HepG2 (cell line): ENCODE results near the gene TMEM198. TPM values are rescaled to one million over a fixed set of nuclear protein-coding genes. Genes with fewer than 3 reads are reported as not detected.
A peak's percentile ranks its signal among the peaks of the same experiment; 100 is the strongest.

Experiments
- ARHGAP35 ChIP-seq: sonication (generic); formaldehyde crosslinking; IDR thresholded peaks from 2 replicates; pipeline ENCODE4 v1.9.0; 2022; ENCODE audit warnings: mild to moderate bottlenecking, inconsistent platforms, moderate library complexity, missing genetic modification reagents, borderline replicate concordance
- CBX5 ChIP-seq: sonication (generic); formaldehyde crosslinking; IDR thresholded peaks from 2 replicates; pipeline ENCODE4 v1.4.0; 2020; ENCODE audit warnings: missing genetic modification reagents, borderline replicate concordance
- EZH2 ChIP-seq: conservative IDR thresholded peaks from 2 replicates; pipeline ENCODE4 v1.6.1; 2012; ENCODE audit warnings: mild to moderate bottlenecking, low read depth, low read length, moderate library complexity
- FOXC1 ChIP-seq: sonication (generic); formaldehyde crosslinking; IDR thresholded peaks from 2 replicates; pipeline ENCODE4 v1.8.0; 2022; ENCODE audit warnings: mild to moderate bottlenecking, missing genetic modification reagents, borderline replicate concordance
- NONO ChIP-seq, 2 experiments: fragments of 450-650 bp in 1 of 2; sonication (generic) in 1 of 2; formaldehyde crosslinking in 1 of 2; IDR thresholded peaks in 1 of 2; conservative IDR thresholded peaks in 1 of 2; 2 replicates each; pipeline versions ENCODE4 v1.6.1 to v1.8.0; 2017 to 2022; ENCODE audit warnings: mild to moderate bottlenecking in 1 of 2, missing genetic modification reagents in 1 of 2, moderate library complexity in 1 of 2
- POLR2A ChIP-seq, 2 experiments: IDR thresholded peaks; 2 replicates each; pipeline ENCODE4 v1.6.1; 2011; ENCODE audit warnings: low read depth in 2 of 2, low read length in 2 of 2, mild to moderate bottlenecking in 1 of 2, moderate library complexity in 1 of 2; ENCODE audit not compliant: insufficient read depth in 1 of 2
- SUZ12 ChIP-seq: fragments of 150-350 bp; IDR thresholded peaks from 2 replicates; pipeline ENCODE4 v1.6.1; 2014; ENCODE audit warnings: low read depth, low read length
- YEATS4 ChIP-seq: sonication (generic); formaldehyde crosslinking; IDR thresholded peaks from 2 replicates; pipeline ENCODE4 v1.4.0; 2020; ENCODE audit warnings: missing genetic modification reagents, borderline replicate concordance
- ZNF143 ChIP-seq: sonication (generic); formaldehyde crosslinking; IDR thresholded peaks from 2 replicates; pipeline ENCODE4 v1.4.0; 2020; ENCODE audit warnings: missing genetic modification reagents
- ZNF441 ChIP-seq: sonication (generic); formaldehyde crosslinking; IDR thresholded peaks from 2 replicates; pipeline ENCODE4 v1.7.0; 2021; ENCODE audit warnings: missing genetic modification reagents, borderline replicate concordance
- ZNF737 ChIP-seq: sonication (generic); formaldehyde crosslinking; IDR thresholded peaks from 2 replicates; pipeline ENCODE4 v1.5.0; 2020; ENCODE audit warnings: missing genetic modification reagents, mild to moderate bottlenecking, borderline replicate concordance
- ZNF772 ChIP-seq: sonication (generic); formaldehyde crosslinking; IDR thresholded peaks from 2 replicates; pipeline ENCODE4 v1.5.0; 2020; ENCODE audit warnings: mild to moderate bottlenecking, missing genetic modification reagents
- ZNF790 ChIP-seq: sonication (generic); formaldehyde crosslinking; IDR thresholded peaks from 2 replicates; pipeline ENCODE4 v1.8.0; 2022; ENCODE audit warnings: missing genetic modification reagents, mild to moderate bottlenecking, borderline replicate concordance
- polyA plus RNA-seq, 8 experiments: library from polyadenylated mRNA; depleted of rRNA in 3 of 8; stranded (reverse) in 7 of 8; unstranded in 1 of 8; fragments of >200 nt; fragmentation: Illumina TruSeq in 4 of 8; extraction: Trizol in 4 of 8; gene quantifications; 2 replicates each; pipeline versions ENCODE4 v1.2.1 to v1.2.3, GENCODE V29; 2011 to 2016; ENCODE audit warnings: low read depth in 4 of 8, missing spikeins in 1 of 8, mixed read lengths in 1 of 8; ENCODE audit not compliant: insufficient read depth in 1 of 8
- total RNA-seq, 5 experiments: library from RNA; depleted of rRNA; stranded (reverse); fragments of >200 nt; fragmentation: Illumina TruSeq; extraction: Trizol; gene quantifications; 2 replicates each; pipeline ENCODE4 v1.2.3, GENCODE V29; 2016; ENCODE audit warnings: low read depth in 1 of 5
- TF ChIP-seq, protein P1 (sequence below): sonication (generic); formaldehyde crosslinking; conservative IDR thresholded peaks from 2 replicates; pipeline ENCODE4 v1.4.0; 2020; ENCODE audit warnings: missing genetic modification reagents
- TF ChIP-seq, protein P2 (sequence below): sonication (generic); formaldehyde crosslinking; IDR thresholded peaks from 2 replicates; pipeline ENCODE4 v1.5.1; 2020; ENCODE audit warnings: mild to moderate bottlenecking, moderate library complexity, missing genetic modification reagents
- TF ChIP-seq, protein P3 (sequence below): sonication (generic); formaldehyde crosslinking; IDR thresholded peaks from 2 replicates; pipeline ENCODE4 v1.4.0; 2020; ENCODE audit warnings: missing genetic modification reagents, mild to moderate bottlenecking, borderline replicate concordance

Gene TMEM198
- total and polyA plus RNA-seq, 2 of the 13 experiments (the other 11 are each of a cell fraction or from before 2014, with no cell fraction given) = 17.3 to 23.5 TPM

DNA sequence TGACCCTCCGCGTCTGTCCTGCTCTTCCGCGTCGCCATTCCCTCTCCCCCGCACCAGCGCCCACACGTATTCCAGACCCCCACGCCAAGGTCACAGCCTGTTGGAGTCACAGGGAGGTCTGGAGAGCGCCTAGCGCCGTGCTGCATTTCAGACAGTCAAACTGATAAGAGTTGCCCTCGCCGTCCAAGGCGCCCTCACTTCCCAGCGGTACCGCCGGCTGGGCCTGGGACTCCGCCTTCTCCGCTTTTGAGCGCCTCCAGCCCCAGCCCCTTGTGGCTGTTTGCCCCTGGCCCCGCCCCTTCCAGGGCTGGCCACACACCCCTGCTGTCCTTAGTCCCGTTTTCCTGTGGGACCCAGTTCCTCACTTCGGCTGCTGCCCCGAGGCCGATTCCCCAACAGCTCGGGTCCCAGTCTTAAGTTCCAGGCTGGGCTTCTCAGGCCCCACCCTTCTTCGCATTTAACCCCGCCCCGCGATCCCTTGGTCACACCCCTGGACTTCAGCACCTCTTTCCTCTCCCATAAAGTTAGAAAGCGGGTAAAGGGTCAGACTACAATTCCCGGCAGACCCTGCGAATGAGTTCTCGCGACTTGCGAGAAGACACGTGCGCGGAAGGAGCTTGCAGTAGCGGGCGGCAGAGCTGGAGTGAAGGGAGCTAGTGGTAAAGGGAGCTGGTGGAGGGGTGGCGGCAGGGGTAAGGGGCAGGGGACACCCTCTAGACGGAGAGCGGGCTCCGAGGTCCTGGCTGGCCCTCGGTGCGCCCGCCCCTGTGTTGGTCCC, 45.4 kb upstream of the TMEM198 start, which contains the start of gene GMPPA (continued):
- peak; percentile 82; the same call in 1 of the 2 replicates for TF ChIP-seq ZNF790 (CRISPR knock-in tag)
- TF ChIP-seq ARHGAP35 (CRISPR knock-in tag) = no peak
- TF ChIP-seq SUZ12 = peak; percentile 80
- TF ChIP-seq ZNF143 = peak; percentile 94
- TF ChIP-seq, protein P1, sequence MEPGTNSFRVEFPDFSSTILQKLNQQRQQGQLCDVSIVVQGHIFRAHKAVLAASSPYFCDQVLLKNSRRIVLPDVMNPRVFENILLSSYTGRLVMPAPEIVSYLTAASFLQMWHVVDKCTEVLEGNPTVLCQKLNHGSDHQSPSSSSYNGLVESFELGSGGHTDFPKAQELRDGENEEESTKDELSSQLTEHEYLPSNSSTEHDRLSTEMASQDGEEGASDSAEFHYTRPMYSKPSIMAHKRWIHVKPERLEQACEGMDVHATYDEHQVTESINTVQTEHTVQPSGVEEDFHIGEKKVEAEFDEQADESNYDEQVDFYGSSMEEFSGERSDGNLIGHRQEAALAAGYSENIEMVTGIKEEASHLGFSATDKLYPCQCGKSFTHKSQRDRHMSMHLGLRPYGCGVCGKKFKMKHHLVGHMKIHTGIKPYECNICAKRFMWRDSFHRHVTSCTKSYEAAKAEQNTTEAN = no peak
- TF ChIP-seq, protein P2, sequence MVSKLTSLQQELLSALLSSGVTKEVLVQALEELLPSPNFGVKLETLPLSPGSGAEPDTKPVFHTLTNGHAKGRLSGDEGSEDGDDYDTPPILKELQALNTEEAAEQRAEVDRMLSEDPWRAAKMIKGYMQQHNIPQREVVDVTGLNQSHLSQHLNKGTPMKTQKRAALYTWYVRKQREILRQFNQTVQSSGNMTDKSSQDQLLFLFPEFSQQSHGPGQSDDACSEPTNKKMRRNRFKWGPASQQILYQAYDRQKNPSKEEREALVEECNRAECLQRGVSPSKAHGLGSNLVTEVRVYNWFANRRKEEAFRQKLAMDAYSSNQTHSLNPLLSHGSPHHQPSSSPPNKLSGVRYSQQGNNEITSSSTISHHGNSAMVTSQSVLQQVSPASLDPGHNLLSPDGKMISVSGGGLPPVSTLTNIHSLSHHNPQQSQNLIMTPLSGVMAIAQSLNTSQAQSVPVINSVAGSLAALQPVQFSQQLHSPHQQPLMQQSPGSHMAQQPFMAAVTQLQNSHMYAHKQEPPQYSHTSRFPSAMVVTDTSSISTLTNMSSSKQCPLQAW = peak; percentile 97
- peak; percentile 45; the same call in 1 of the 2 replicates for TF ChIP-seq YEATS4 (CRISPR knock-in tag)
- TF ChIP-seq POLR2A (IDR thresholded peaks at IDR 0.05; ENCODE audit: insufficient read depth in 1 of 2, low read depth in 2 of 2, low read length in 2 of 2) = peak in 1 of 2 experiments; percentile 84; a peak in 2 of 4 replicates
- TF ChIP-seq NONO (IDR thresholded peaks at IDR 0.05) = no peak
- peak; percentile 93 for TF ChIP-seq NONO (CRISPR knock-in tag; conservative IDR thresholded peaks at IDR 0.05)
- TF ChIP-seq ZNF737 (CRISPR knock-in tag) = no peak; the same call in 1 of the 2 replicates
- no peak for TF ChIP-seq ZNF441 (CRISPR knock-in tag)
- TF ChIP-seq CBX5 (CRISPR knock-in tag) = no peak; the same call in 1 of the 2 replicates
- TF ChIP-seq, protein P3, sequence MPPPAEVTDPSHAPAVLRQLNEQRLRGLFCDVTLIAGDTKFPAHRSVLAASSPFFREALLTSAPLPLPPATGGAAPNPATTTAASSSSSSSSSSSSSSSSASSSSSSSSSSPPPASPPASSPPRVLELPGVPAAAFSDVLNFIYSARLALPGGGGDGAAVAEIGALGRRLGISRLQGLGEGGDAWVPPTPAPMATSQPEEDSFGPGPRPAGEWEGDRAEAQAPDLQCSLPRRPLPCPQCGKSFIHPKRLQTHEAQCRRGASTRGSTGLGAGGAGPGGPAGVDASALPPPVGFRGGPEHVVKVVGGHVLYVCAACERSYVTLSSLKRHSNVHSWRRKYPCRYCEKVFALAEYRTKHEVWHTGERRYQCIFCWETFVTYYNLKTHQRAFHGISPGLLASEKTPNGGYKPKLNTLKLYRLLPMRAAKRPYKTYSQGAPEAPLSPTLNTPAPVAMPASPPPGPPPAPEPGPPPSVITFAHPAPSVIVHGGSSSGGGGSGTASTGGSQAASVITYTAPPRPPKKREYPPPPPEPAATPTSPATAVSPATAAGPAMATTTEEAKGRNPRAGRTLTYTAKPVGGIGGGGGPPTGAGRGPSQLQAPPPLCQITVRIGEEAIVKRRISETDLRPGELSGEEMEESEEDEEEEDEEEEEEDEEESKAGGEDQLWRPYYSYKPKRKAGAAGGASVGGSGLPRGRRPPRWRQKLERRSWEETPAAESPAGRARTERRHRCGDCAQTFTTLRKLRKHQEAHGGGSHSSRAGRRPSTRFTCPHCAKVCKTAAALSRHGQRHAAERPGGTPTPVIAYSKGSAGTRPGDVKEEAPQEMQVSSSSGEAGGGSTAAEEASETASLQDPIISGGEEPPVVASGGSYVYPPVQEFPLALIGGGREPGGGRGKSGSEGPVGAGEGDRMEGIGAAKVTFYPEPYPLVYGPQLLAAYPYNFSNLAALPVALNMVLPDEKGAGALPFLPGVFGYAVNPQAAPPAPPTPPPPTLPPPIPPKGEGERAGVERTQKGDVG (CRISPR knock-in tag) = no peak
- 0 out of 2 replicates have a peak, but pooled peaks have one; percentile 43 for TF ChIP-seq ZNF772 (CRISPR knock-in tag)
- no peak for TF ChIP-seq EZH2
- peak; percentile 74 for TF ChIP-seq FOXC1 (CRISPR knock-in tag)
